ENCODE measurements around the gene C1orf116.

GRCh38 chr1:207020065-207020708 is 12.4 kb downstream of the C1orf116 start:
- TF ChIP-seq POLR2A (IDR thresholded peaks at IDR 0.05) (no peak), CTCF (IDR thresholded peaks at IDR 0.05) (no peak), EP300 (IDR thresholded peaks at IDR 0.05) (no peak)

All from suprapubic skin (tissue), 3 donors.